Ovary (tissue), 10 donors: ENCODE measurements around the gene CLK4. TPM values are rescaled to one million over a fixed set of nuclear protein-coding genes. Genes with fewer than 3 reads are reported as not detected.

Experiments
- DNase-seq, 5 donors: peaks; one replicate each; pipeline ENCODE4 v3.0.0-alpha.2; 2019 to 2020
- H3K27ac ChIP-seq, 2 donors: fragments of 200-600 bp; one replicate each; pipeline versions ENCODE4 v1.5.1 to v1.8.0; 2019 to 2022
- H3K27me3 ChIP-seq: fragments of 200-600 bp; one replicate; pipeline ENCODE4 v1.8.0; 2022
- H3K36me3 ChIP-seq: fragments of 200-600 bp; sonication (generic); one replicate; pipeline ENCODE4 v1.5.1; 2019
- H3K4me1 ChIP-seq: one replicate; pipeline ENCODE4 v1.8.1; 2013; ENCODE audit warnings: mild to moderate bottlenecking, moderate library complexity; ENCODE audit not compliant: insufficient read depth
- H3K4me3 ChIP-seq: fragments of 200-600 bp; sonication (generic); one replicate; pipeline ENCODE4 v1.5.1; 2017
- H3K9me3 ChIP-seq, 2 donors: fragments of 200-600 bp in 1 of 2; sonication (generic) in 1 of 2; one replicate each; pipeline versions ENCODE4 v1.5.1 to v1.8.1; 2013 to 2019; ENCODE audit warnings: mild to moderate bottlenecking in 1 of 2, moderate library complexity in 1 of 2
- CTCF ChIP-seq, 3 donors: fragments of 450-650 bp in 2 of 3; fragments of 200-600 bp in 1 of 3; IDR thresholded peaks; one replicate each; pipeline versions ENCODE4 v1.5.1 to v1.8.0; 2016 to 2022; ENCODE audit warnings: antibody characterized with exemption in 3 of 3, mild to moderate bottlenecking in 1 of 3
- EP300 ChIP-seq: sonication (generic); formaldehyde crosslinking; IDR thresholded peaks from one replicate; pipeline ENCODE4 v1.6.1; 2017; ENCODE audit warnings: antibody characterized with exemption
- POLR2A ChIP-seq: fragments of 450-650 bp; IDR thresholded peaks from one replicate; pipeline ENCODE4 v1.6.1; 2017; ENCODE audit warnings: antibody characterized with exemption, mild to moderate bottlenecking, moderate library complexity
- WGBS, 3 donors: extraction: QIAGEN DNeasy Blood & Tissue Kit in 1 of 3; methylation state at CpG; one replicate each; pipeline versions ENCODE4 v1.1.5 to v1.1.7; 2013 to 2017; 5-methylcytosine and 5-hydroxymethylcytosine counted together
- intact Hi-C, 4 donors: fragments of 100-400 bp; cut with DNase I; formaldehyde crosslinking; loops; one replicate each; pipeline versions ENCODE4 v1.11.0 to v1.15.1; 2022 to 2023
- long read RNA-seq, 3 donors: library from polyadenylated mRNA in 2 of 3; unstranded in 2 of 3; transcript quantifications; one replicate each; pipeline ENCODE4 v2.0.0 and lab custom pipeline, GENCODE V29; 2021 to 2026
- polyA plus RNA-seq, 2 donors: library from polyadenylated mRNA; stranded (reverse); fragments of 200-250 nt in 1 of 2; fragments of 350-450 nt in 1 of 2; fragmentation: Illumina TruSeq in 1 of 2; extraction: RNeasy Lipid Tissue Mini Kit (QIAGEN cat#74804) in 1 of 2; gene quantifications; one replicate each; pipeline ENCODE4 v1.2.3, GENCODE V29; 2013 to 2014
- total RNA-seq, 7 donors: library from RNA; depleted of rRNA in 2 of 7; stranded (reverse); fragments of >200 nt in 2 of 7; fragmentation: NEBNext Ultra II Directional in 3 of 7; extraction: Animal tissue kit (Norgen Biotek cat#: 25700) in 3 of 7; gene quantifications; one replicate each; pipeline versions ENCODE4 v1.1.0 to v1.2.4, GENCODE V29; 2016 to 2023
- donor health status: DM: no; HTN: no; CAD: no; lungs with moderate emphysema.
- donor health status: DM: no; HTN: no; CAD: no.
- donor health status: Bipolar disorder and iron deficiency.
- donor health status: DM: yes; HTN: yes; CAD: no.
- donor health status: DM: no; HTN: no; CAD: no.
- donor health status: DM: yes; HTN: yes; CAD: no.

Gene CLK4
- total RNA-seq = 10 to 100 TPM; 21.2 to 40.1 (median 25.5) TPM
- polyA plus RNA-seq = 10 to 100 TPM; 25.4 to 28.4 TPM
- long read RNA-seq, donor 1, transcript CLK4-208 (2 exons, 1,690 nt) = minor isoform, 10 of 66 reads
- long read RNA-seq, donor 1, transcript CLK4-201 (13 exons, 2,568 nt) = major isoform, 31 of 66 reads
- long read RNA-seq, donor 1, partial matches to known transcripts = 0 of 66 reads
- long read RNA-seq, donor 1, other reads (novel, unspliced or antisense) = 24 of 66 reads
- long read RNA-seq, donor 2, partial matches to known transcripts = 0 of 5 reads
- long read RNA-seq, donor 2, other reads (novel, unspliced or antisense) = 0 of 5 reads
- long read RNA-seq, donor 3, partial matches to known transcripts = 1 of 25 reads
- long read RNA-seq, donor 3, other reads (novel, unspliced or antisense) = 18 of 25 reads

GRCh38 chr5:178626484-178627258 is at the start of gene CLK4:
CLK4 (minus strand) TSS chr5:178627050; CDS start chr5:178623416, 3,634 bp downstream.
- Histone ChIP-seq H3K27me3 (no peaks in the 10 kb centered on the region), H3K27ac (peak within 1 kb of the TSS; percentile 95), H3K9me3 (no peaks in the 10 kb centered on the region), H3K4me3 (peak within 1 kb of the TSS; percentile 74), H3K4me1 (peaks cover 3% of the 10 kb centered on the region), H3K36me3 (no peaks in the 10 kb centered on the region)
- 0 to 1% (median 1%) methylated on average over 54 to 79 of the region's 79 CpGs for WGBS, 3 donors
- peak; percentile 95 to 98 (median 97) for DNase-seq
- intact Hi-C loops = loop anchor here in 1 of 4 donors (5.0 kb wide), 1 partner anchor 236 kb away; no protein-coding TSS in a partner anchor
- TF ChIP-seq POLR2A = peak; percentile 59
- TF ChIP-seq EP300 = no peak
- no peak for TF ChIP-seq CTCF (IDR thresholded peaks at IDR 0.05)

- 79 to 85% (median 81%) methylated on average over 3 of the region's 3 CpGs for WGBS, 3 donors
- no peak for DNase-seq
- Histone ChIP-seq H3K4me1 (no peaks in the 10 kb centered on the region), H3K36me3 (no peaks in the 10 kb centered on the region), H3K27ac (no peak overlapping the region), H3K27me3 (no peaks in the 10 kb centered on the region), H3K9me3 (no peaks in the 10 kb centered on the region), H3K4me3 (no peak overlapping the region)
- TF ChIP-seq CTCF (IDR thresholded peaks at IDR 0.05) (no peak), POLR2A (no peak), EP300 (no peak)
- intact Hi-C loops = no loop called here
Observed at GRCh38 chr5:178675922-178676321, 49.1 kb upstream of the CLK4 start.

GRCh38 chr5:178674334-178674733 is 47.5 kb upstream of the CLK4 start:
- no peak overlapping the region for H3K4me3 ChIP-seq
- H3K36me3 ChIP-seq = no peaks in the 10 kb centered on the region
- TF ChIP-seq POLR2A (no peak), CTCF (IDR thresholded peaks at IDR 0.05) (no peak), EP300 (no peak)
- intact Hi-C loops = no loop called here
- DNase-seq = no peak
- H3K4me1 ChIP-seq = no peaks in the 10 kb centered on the region
- H3K9me3 ChIP-seq = no peaks in the 10 kb centered on the region
- no peak overlapping the region for H3K27ac ChIP-seq
- H3K27me3 ChIP-seq = no peaks in the 10 kb centered on the region

- 63 to 70% (median 64%) methylated on average over 10 of the region's 10 CpGs for WGBS, 3 donors
- H3K4me1 ChIP-seq = no peaks in the 10 kb centered on the region
- no peak overlapping the region for H3K27ac ChIP-seq
- H3K9me3 ChIP-seq = no peaks in the 10 kb centered on the region
- no peak overlapping the region for H3K4me3 ChIP-seq
- TF ChIP-seq EP300 = no peak
- TF ChIP-seq POLR2A = no peak
- no peak for TF ChIP-seq CTCF (IDR thresholded peaks at IDR 0.05)
- intact Hi-C loops = no loop called here
- no peaks in the 10 kb centered on the region for H3K27me3 ChIP-seq
- H3K36me3 ChIP-seq = no peaks in the 10 kb centered on the region
- DNase-seq = no peak
Observed at GRCh38 chr5:178673801-178674295, 47.0 kb upstream of the CLK4 start.
